HL-60 (cell line): ENCODE results near the gene UBE2E3.

Experiments used
- GABPA ChIP-seq: IDR thresholded peaks from 2 replicates; pipeline ENCODE4 v1.6.1; 2012; ENCODE audit warnings: low read depth
- POLR2AphosphoS5 ChIP-seq: IDR thresholded peaks from 2 replicates; pipeline ENCODE4 v1.6.1; 2012; ENCODE audit warnings: low read depth
- REST ChIP-seq: IDR thresholded peaks from 2 replicates; pipeline ENCODE4 v1.6.1; 2012; ENCODE audit warnings: low read depth; ENCODE audit not compliant: insufficient replicate concordance
- SPI1 ChIP-seq: IDR thresholded peaks from 2 replicates; pipeline ENCODE4 v1.6.1; 2012; ENCODE audit warnings: low read depth, mild to moderate bottlenecking, borderline replicate concordance
- TF ChIP-seq, protein P1 (sequence below): IDR thresholded peaks from one replicate; pipeline ENCODE4 v1.5.1; 2011; ENCODE audit warnings: low read length, control low read depth, inconsistent platforms; ENCODE audit not compliant: insufficient read depth

DNA sequence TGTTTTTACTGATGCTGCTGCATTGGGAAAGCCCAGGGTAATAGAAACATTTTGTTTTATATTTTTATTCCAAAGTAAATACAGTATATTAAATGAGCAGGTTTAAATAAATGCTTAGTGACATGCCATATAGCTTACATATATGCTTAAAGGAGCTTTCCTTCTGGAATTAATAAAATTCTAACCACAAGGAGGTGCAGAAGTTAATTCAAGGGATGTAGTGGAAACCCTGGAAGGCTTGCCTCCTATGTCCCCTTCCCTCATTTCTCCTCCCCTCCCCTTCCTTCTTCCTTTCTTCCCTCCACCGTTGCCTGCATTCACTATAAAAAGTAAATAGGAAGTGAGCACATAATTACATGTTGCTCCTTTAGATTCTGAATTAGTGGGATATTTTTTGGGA is 96.3 kb downstream of the UBE2E3 start:
- TF ChIP-seq, protein P1, sequence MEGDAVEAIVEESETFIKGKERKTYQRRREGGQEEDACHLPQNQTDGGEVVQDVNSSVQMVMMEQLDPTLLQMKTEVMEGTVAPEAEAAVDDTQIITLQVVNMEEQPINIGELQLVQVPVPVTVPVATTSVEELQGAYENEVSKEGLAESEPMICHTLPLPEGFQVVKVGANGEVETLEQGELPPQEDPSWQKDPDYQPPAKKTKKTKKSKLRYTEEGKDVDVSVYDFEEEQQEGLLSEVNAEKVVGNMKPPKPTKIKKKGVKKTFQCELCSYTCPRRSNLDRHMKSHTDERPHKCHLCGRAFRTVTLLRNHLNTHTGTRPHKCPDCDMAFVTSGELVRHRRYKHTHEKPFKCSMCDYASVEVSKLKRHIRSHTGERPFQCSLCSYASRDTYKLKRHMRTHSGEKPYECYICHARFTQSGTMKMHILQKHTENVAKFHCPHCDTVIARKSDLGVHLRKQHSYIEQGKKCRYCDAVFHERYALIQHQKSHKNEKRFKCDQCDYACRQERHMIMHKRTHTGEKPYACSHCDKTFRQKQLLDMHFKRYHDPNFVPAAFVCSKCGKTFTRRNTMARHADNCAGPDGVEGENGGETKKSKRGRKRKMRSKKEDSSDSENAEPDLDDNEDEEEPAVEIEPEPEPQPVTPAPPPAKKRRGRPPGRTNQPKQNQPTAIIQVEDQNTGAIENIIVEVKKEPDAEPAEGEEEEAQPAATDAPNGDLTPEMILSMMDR, result no peak
- TF ChIP-seq REST (no peak), POLR2AphosphoS5 (no peak), GABPA (no peak), SPI1 (no peak)
